ENCODE results near the gene TBC1D17. TPM values are rescaled to one million over a fixed set of nuclear protein-coding genes. Genes with fewer than 3 reads are reported as not detected.

The TBC1D17 gene
- total RNA-seq, 1 experiment from 2014 or later, result 9.8 TPM

- no peak for DNase-seq (ENCODE audit: low read depth)
Observed at GRCh38 chr19:49890349-49891311, 13.1 kb downstream of the TBC1D17 start.

GRCh38 chr19:49891393-49891792 lies 13.9 kb downstream of the TBC1D17 start:
- DNase-seq (ENCODE audit: low read depth), result no peak

DNA sequence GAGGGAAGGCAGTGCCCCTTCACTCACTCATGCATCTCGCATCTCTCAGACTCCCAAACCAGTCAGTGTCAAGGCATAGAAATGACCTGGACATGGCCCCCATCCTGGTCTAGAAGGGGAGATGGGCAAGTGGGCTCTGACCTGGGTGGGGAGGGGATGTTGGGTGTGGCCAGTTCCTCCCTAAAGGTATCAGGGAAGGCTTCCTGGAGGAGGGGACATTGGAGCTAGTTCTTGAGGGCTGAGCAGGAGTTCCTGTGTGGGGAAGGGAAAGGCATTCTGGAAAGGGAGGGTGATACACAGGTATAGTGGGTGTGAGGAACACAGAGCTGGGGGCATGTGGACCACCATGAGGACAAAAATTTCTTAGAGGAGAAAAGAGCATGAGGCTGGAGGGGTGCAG lies 15.2 kb downstream of the TBC1D17 start:
- no peak for DNase-seq (ENCODE audit: low read depth)

GRCh38 chr19:49894011-49894664 lies 16.6 kb downstream of the TBC1D17 start:
- DNase-seq (ENCODE audit: low read depth), result no peak

GRCh38 chr19:49894879-49895565 lies 17.5 kb downstream of the TBC1D17 start:
- DNase-seq (ENCODE audit: low read depth), result no peak

- no peak for DNase-seq (ENCODE audit: low read depth)
Observed at GRCh38 chr19:49895566-49896297, 18.2 kb downstream of the TBC1D17 start.

DNA sequence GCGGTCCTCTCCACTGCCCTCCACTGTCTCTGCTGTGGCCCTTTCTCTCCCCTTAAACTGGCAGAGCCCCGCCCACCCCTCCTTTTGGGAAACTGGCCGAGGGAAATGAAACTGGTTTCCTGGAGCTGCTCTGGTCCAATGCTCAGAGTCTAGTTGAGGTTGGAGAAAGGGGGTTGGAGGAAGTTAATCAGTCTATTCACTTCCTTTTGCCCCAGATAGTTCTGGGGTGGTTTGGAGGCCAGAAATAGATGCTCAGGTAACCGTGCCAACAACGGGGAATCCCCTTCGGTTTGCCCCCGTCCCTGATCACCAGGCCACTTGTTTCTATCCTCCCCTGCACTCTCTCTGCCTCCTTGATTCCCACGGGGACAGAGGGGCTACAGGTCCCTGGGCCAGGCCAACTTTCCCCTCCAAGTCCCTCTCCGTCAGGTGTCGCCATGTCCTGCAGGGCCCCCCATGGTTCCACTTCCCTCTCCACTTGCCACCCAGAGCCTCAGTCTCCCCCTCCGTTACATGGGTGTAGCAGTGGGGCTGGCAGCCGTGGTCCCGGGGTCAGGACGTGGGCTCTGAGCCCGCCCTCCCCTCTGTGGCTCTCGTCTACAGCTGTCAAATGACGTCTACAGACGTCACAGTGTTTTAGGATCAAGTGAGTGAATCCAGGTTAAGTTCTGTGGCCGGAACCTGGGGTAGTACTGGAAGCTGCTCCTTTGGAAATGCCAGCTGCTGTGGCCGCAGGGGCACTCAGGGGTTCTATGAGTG lies 19.5 kb downstream of the TBC1D17 start, which contains the start of gene IL4I1:
Gene IL4I1, minus strand, starts transcription at position 25 of the 759 bp plus-strand sequence. CDS start 727 bp downstream, outside the sequence.
- peak; percentile 54 for DNase-seq (ENCODE audit: low read depth)

DNA sequence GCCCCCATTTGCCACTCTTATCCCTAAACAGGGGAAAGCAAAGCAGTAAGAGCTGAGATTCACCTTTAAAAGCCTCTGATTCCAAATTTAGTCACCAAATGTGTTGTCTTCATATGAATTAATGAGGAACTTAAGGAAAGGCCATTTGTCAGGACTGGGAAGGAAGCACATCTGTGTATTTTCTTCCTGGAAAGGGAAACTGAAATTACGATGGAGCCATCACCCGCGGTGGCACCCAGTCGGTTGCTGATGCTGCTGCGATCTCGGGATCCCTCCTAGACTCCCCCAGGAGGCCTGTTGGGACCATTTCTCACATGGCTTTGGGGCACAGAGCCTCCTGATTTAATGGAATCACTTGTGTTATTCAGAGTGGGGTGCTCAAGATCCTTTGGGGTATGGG lies 26.6 kb downstream of the TBC1D17 start:
- DNase-seq (ENCODE audit: low read depth), result no peak

DNA sequence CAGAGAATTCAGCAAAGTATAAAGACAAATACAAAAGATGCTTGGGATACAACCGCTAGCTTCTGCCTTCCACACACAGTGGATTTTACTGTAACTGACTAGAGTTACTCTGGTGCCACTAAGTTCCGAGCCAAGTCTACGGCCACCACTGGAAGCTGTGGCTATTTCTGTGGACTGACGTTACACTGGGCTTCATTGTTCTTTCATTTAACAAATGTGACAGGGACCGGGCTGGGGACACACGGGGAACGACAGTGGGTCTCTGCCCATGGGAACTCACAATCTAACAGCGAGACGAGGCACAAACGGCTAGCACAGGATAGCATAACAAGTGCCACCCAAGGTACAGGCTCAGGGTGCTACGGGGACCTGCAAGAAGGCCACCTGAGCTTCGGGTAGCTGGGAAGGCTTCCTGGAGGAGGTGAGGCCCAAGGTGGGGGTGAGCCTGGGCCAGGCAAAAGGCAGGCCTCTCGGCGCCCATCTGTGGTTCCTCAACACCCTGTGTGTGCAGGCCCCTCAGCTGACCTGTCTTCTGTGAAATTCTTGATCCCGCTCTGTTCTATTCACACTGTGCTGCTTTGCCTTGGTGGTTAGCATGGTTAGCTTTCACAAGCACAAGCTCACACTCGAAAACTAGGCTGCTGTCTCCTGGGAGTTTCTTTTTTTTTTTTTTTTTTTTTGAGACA lies 29.5 kb downstream of the TBC1D17 start:
- DNase-seq (ENCODE audit: low read depth), result no peak

- DNase-seq (ENCODE audit: low read depth), result no peak
Observed at GRCh38 chr19:49907745-49908446, 30.4 kb downstream of the TBC1D17 start.

GRCh38 chr19:49908480-49909420 lies 31.2 kb downstream of the TBC1D17 start:
- DNase-seq (ENCODE audit: low read depth), result no peak

- DNase-seq (ENCODE audit: low read depth), result no peak
Observed at GRCh38 chr19:49910179-49910578, 32.7 kb downstream of the TBC1D17 start.

- no peak for DNase-seq (ENCODE audit: low read depth)
Observed at GRCh38 chr19:49911381-49912145, 34.1 kb downstream of the TBC1D17 start.

DNA sequence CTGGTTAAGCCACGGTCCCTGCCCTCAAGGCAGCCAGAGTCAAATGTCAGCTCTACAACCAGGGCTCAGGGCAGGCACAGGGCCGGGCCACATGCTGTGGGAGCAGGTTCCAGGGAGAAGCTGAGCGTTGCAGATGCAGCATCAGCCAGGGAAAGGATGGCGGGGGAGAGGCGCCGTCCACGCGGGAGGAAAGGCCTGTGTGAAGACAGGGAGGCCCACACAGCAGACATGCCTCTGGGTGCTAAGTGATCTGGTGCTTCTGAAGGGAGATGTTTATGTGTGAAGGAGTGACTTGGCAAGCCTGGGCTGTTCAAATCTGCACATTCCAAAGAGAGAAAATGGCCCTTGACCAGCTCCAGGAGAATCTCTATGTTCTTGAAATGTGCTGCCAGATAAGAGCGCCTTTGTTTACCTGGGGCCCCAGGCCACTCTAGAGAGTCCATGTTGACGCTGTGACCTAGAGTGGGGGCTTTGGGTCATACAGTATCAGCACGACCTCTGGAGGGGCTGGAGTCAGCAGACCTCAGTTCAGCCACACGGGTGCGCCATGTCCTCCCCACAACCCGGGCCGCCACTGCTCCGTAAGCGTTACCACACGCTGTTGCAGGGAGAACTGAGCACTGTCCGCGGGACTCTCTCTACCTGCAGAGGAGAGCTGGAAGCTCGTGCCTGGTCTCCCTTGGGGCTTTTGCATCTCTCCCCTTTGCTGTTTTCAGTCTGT lies 35.6 kb downstream of the TBC1D17 start:
- DNase-seq (ENCODE audit: low read depth), result no peak

- no peak for DNase-seq (ENCODE audit: low read depth)
Observed at GRCh38 chr19:49913720-49914119, 36.2 kb downstream of the TBC1D17 start.

DNA sequence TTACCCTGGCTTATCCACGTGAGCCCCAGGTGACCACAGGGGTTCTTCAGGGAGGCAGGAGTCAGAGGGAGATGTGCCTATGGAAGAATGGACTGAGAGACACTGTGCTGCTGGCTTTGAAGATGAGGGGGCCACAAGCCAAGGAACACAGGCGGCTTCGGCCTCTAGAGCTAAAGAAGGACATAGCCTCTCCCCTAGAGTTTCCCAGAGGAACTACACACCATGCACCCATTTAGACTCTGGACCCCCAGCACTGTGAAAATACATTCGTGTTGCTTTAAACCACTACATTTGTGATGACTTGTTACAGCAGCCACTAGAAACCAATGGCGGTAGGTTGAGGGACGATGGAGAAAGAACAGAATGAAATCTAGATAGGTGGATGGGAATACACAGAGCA lies 37.8 kb downstream of the TBC1D17 start:
- DNase-seq (ENCODE audit: low read depth), result no peak
